Liver (tissue), 9 donors: ENCODE data around the gene ATF7IP. TPM values are rescaled to one million over a fixed set of nuclear protein-coding genes. Genes with fewer than 3 reads are reported as not detected.

Experiments used
- DNase-seq: peaks from one replicate; pipeline ENCODE4 v3.0.0-alpha.2; 2017; ENCODE audit warnings: low spot score
- H3K27ac ChIP-seq, 2 donors: one replicate each; pipeline ENCODE4 v1.7.0; 2013; ENCODE audit warnings: inconsistent platforms in 2 of 2, low read length in 2 of 2, control low read depth in 1 of 2, low read depth in 1 of 2, mild to moderate bottlenecking in 1 of 2
- H3K27me3 ChIP-seq, 4 donors: one replicate each; pipeline versions ENCODE4 v1.6.1 to v1.7.0; 2013; ENCODE audit warnings: low read length in 3 of 4, inconsistent platforms in 1 of 4, mild to moderate bottlenecking in 1 of 4, moderate library complexity in 1 of 4; ENCODE audit not compliant: control insufficient read depth in 4 of 4, insufficient read depth in 4 of 4
- H3K36me3 ChIP-seq, 4 donors: one replicate each; pipeline versions ENCODE4 v1.6.1 to v1.7.0; 2013; ENCODE audit warnings: low read length in 3 of 4, mild to moderate bottlenecking in 3 of 4, low read depth in 1 of 4, moderate library complexity in 1 of 4; ENCODE audit not compliant: control insufficient read depth in 4 of 4, insufficient read depth in 3 of 4
- H3K4me1 ChIP-seq, 4 donors: one replicate each; pipeline versions ENCODE4 v1.6.1 to v1.7.0; 2013; ENCODE audit warnings: low read length in 3 of 4, mild to moderate bottlenecking in 3 of 4, moderate library complexity in 1 of 4; ENCODE audit not compliant: control insufficient read depth in 4 of 4, insufficient read depth in 4 of 4
- H3K4me3 ChIP-seq, 3 donors: one replicate each; pipeline versions ENCODE4 v1.6.1 to v1.7.0; 2013; ENCODE audit warnings: low read length in 3 of 3, control low read depth in 1 of 3, low read depth in 1 of 3, mild to moderate bottlenecking in 1 of 3
- H3K9ac ChIP-seq, 2 donors: one replicate each; pipeline ENCODE4 v1.7.0; 2013; ENCODE audit warnings: low read length in 2 of 2, mild to moderate bottlenecking in 2 of 2, moderate library complexity in 2 of 2, control low read depth in 1 of 2, low read depth in 1 of 2
- H3K9me3 ChIP-seq, 4 donors: one replicate each; pipeline versions ENCODE4 v1.6.1 to v1.7.0; 2013; ENCODE audit warnings: low read length in 3 of 4; ENCODE audit not compliant: control insufficient read depth in 4 of 4
- CTCF ChIP-seq: fragments of 150-350 bp; IDR thresholded peaks from 2 replicates; pipeline ENCODE4 v1.5.1; 2017; ENCODE audit warnings: improper control_type of control experiment, low read depth, low read length; ENCODE audit not compliant: missing input control
- EGR1 ChIP-seq, 2 donors: IDR thresholded peaks; 2 replicates each; pipeline ENCODE4 v1.6.1; 2016 to 2018; ENCODE audit warnings: antibody characterized with exemption in 2 of 2, low read depth in 2 of 2
- FOXA1 ChIP-seq: IDR thresholded peaks from 2 replicates; pipeline ENCODE4 v1.6.1; 2016; ENCODE audit warnings: antibody characterized with exemption
- FOXA2 ChIP-seq: IDR thresholded peaks from 2 replicates; pipeline ENCODE4 v1.6.1; 2016; ENCODE audit warnings: antibody characterized with exemption
- HNF4A ChIP-seq, 2 donors: conservative IDR thresholded peaks; 2 replicates each; pipeline ENCODE4 v1.6.1; 2016; ENCODE audit warnings: antibody characterized with exemption in 2 of 2, mild to moderate bottlenecking in 2 of 2
- JUND ChIP-seq, 2 donors: IDR thresholded peaks; 2 replicates each; pipeline ENCODE4 v1.6.1; 2016; ENCODE audit warnings: antibody characterized with exemption in 2 of 2
- NR2F2 ChIP-seq: IDR thresholded peaks from 2 replicates; pipeline ENCODE4 v1.6.1; 2016; ENCODE audit warnings: antibody characterized with exemption
- RAD21 ChIP-seq, 2 donors: IDR thresholded peaks; 2 replicates each; pipeline ENCODE4 v1.6.1; 2016; ENCODE audit warnings: antibody characterized with exemption in 2 of 2, mild to moderate bottlenecking in 2 of 2
- RXRA ChIP-seq, 2 donors: IDR thresholded peaks; 2 replicates each; pipeline ENCODE4 v1.6.1; 2017 to 2018; ENCODE audit warnings: antibody characterized with exemption in 2 of 2, mild to moderate bottlenecking in 1 of 2
- SP1 ChIP-seq: IDR thresholded peaks from 2 replicates; pipeline ENCODE4 v1.6.1; 2018; ENCODE audit warnings: antibody characterized with exemption, mild to moderate bottlenecking
- WGBS: extraction: QIAGEN DNeasy Blood & Tissue Kit; methylation state at CpG from one replicate; pipeline ENCODE4 v1.1.7; 2013; 5-methylcytosine and 5-hydroxymethylcytosine counted together
- polyA plus RNA-seq, 2 donors: library from polyadenylated mRNA; stranded (reverse) in 1 of 2; unstranded in 1 of 2; fragments of 200-250 nt in 1 of 2; fragments of >200 nt in 1 of 2; fragmentation: Nextera tagmentation in 1 of 2; extraction: Ambion mirVana in 1 of 2; gene quantifications; one replicate each; pipeline versions ENCODE4 v1.2.1 to v1.2.3, GENCODE V29; 2013 to 2015
- total RNA-seq, 2 donors: library from RNA; depleted of rRNA; stranded (reverse); fragments of >200 nt; gene quantifications; one replicate each; pipeline ENCODE4 v1.2.3, GENCODE V29; 2014
- TF ChIP-seq, protein P1 (sequence below): IDR thresholded peaks from 2 replicates; pipeline ENCODE4 v1.6.1; 2016; ENCODE audit warnings: antibody characterized with exemption
- TF ChIP-seq, protein P2 (sequence below): IDR thresholded peaks from 2 replicates; pipeline ENCODE4 v1.6.1; 2016; ENCODE audit warnings: antibody characterized with exemption
- TF ChIP-seq, protein P3 (sequence below): IDR thresholded peaks from 2 replicates; pipeline ENCODE4 v1.6.1; 2016; ENCODE audit warnings: antibody characterized with exemption
- TF ChIP-seq, protein P4 (sequence below): IDR thresholded peaks from 2 replicates; pipeline ENCODE4 v1.6.1; 2016; ENCODE audit warnings: antibody characterized with exemption, mild to moderate bottlenecking
- donor health status: healthy.
- donor health status: healthy.
- donor health status: healthy.
- donor health status: healthy.
- donor health status: healthy.

Gene ATF7IP
- total and polyA plus RNA-seq, 4 donors: 3.9 to 25.6 (median 19.9) TPM

GRCh38 chr12:14460212-14460841 lies 94.8 kb downstream of the ATF7IP start:
- peaks cover 5 to 50% (median 34%) of the 10 kb centered on the region in 4 donors for H3K36me3 ChIP-seq
- WGBS: 97% methylated on average over 5 of the region's 5 CpGs

GRCh38 chr12:14471497-14471896 lies 106.0 kb downstream of the ATF7IP start:
- H3K27me3 ChIP-seq: no peaks in the 10 kb centered on the region
- H3K4me1 ChIP-seq: no peaks in the 10 kb centered on the region
- H3K9me3 ChIP-seq: peaks cover 0 to 29% (median 7%) of the 10 kb centered on the region in 4 donors
- DNase-seq: no peak
- no peak overlapping the region for H3K4me3 ChIP-seq
- no peak overlapping the region for H3K9ac ChIP-seq
- peaks cover 13 to 53% (median 34%) of the 10 kb centered on the region in 4 donors for H3K36me3 ChIP-seq
- 96% methylated on average over 1 of the region's 1 CpG for WGBS
- no peak overlapping the region for H3K27ac ChIP-seq
- TF ChIP-seq HNF4A (conservative IDR thresholded peaks at IDR 0.05) (no peak), RXRA (IDR thresholded peaks at IDR 0.05) (no peak), JUND (IDR thresholded peaks at IDR 0.05) (no peak), FOXA2 (no peak), SP1 (no peak), NR2F2 (no peak), EGR1 (IDR thresholded peaks at IDR 0.05; ENCODE audit: low read depth in 2 of 2) (no peak)
- TF ChIP-seq, protein P1, sequence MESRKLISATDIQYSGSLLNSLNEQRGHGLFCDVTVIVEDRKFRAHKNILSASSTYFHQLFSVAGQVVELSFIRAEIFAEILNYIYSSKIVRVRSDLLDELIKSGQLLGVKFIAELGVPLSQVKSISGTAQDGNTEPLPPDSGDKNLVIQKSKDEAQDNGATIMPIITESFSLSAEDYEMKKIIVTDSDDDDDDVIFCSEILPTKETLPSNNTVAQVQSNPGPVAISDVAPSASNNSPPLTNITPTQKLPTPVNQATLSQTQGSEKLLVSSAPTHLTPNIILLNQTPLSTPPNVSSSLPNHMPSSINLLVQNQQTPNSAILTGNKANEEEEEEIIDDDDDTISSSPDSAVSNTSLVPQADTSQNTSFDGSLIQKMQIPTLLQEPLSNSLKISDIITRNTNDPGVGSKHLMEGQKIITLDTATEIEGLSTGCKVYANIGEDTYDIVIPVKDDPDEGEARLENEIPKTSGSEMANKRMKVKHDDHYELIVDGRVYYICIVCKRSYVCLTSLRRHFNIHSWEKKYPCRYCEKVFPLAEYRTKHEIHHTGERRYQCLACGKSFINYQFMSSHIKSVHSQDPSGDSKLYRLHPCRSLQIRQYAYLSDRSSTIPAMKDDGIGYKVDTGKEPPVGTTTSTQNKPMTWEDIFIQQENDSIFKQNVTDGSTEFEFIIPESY: no peak
- TF ChIP-seq, protein P2, sequence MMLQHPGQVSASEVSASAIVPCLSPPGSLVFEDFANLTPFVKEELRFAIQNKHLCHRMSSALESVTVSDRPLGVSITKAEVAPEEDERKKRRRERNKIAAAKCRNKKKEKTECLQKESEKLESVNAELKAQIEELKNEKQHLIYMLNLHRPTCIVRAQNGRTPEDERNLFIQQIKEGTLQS: no peak
- TF ChIP-seq, protein P3, sequence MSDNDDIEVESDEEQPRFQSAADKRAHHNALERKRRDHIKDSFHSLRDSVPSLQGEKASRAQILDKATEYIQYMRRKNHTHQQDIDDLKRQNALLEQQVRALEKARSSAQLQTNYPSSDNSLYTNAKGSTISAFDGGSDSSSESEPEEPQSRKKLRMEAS: no peak

More at GRCh38 chr12:14460212-14460841, 94.8 kb downstream of the ATF7IP start:
- no peaks in the 10 kb centered on the region for H3K9me3 ChIP-seq
- no peak overlapping the region for H3K4me3 ChIP-seq
- no peak for DNase-seq
- H3K27me3 ChIP-seq: no peaks in the 10 kb centered on the region
- H3K4me1 ChIP-seq: no peaks in the 10 kb centered on the region
- no peak overlapping the region for H3K27ac ChIP-seq
- no peak for TF ChIP-seq RAD21 (IDR thresholded peaks at IDR 0.05)
- TF ChIP-seq, protein P1: no peak
- no peak for TF ChIP-seq CTCF
- no peak for TF ChIP-seq FOXA1
- TF ChIP-seq, protein P4, sequence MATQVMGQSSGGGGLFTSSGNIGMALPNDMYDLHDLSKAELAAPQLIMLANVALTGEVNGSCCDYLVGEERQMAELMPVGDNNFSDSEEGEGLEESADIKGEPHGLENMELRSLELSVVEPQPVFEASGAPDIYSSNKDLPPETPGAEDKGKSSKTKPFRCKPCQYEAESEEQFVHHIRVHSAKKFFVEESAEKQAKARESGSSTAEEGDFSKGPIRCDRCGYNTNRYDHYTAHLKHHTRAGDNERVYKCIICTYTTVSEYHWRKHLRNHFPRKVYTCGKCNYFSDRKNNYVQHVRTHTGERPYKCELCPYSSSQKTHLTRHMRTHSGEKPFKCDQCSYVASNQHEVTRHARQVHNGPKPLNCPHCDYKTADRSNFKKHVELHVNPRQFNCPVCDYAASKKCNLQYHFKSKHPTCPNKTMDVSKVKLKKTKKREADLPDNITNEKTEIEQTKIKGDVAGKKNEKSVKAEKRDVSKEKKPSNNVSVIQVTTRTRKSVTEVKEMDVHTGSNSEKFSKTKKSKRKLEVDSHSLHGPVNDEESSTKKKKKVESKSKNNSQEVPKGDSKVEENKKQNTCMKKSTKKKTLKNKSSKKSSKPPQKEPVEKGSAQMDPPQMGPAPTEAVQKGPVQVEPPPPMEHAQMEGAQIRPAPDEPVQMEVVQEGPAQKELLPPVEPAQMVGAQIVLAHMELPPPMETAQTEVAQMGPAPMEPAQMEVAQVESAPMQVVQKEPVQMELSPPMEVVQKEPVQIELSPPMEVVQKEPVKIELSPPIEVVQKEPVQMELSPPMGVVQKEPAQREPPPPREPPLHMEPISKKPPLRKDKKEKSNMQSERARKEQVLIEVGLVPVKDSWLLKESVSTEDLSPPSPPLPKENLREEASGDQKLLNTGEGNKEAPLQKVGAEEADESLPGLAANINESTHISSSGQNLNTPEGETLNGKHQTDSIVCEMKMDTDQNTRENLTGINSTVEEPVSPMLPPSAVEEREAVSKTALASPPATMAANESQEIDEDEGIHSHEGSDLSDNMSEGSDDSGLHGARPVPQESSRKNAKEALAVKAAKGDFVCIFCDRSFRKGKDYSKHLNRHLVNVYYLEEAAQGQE: no peak
- TF ChIP-seq, protein P3: no peak
- no peak overlapping the region for H3K9ac ChIP-seq
